ENCODE results near the gene KCNJ16.

GRCh38 chr17:70184207-70184606, 109.2 kb downstream of the KCNJ16 start:
- TF ChIP-seq CTCF (IDR thresholded peaks at IDR 0.05) (no peak), POLR2A (IDR thresholded peaks at IDR 0.05) (no peak)

All from esophagus squamous epithelium (tissue), 4 donors.